HepG2 (cell line): ENCODE results near the gene KDM4B. TPM values are rescaled to one million over a fixed set of nuclear protein-coding genes. Genes with fewer than 3 reads are reported as not detected.

Source experiments
- ATAC-seq: fragments of 200-7000 bp; cut with Tn5 transposase; 3 replicates; pipeline ENCODE4 v1.9.1; 2020; ENCODE audit warnings: mild to moderate bottlenecking, moderate library complexity
- BruUV-seq: library from RNA; stranded (reverse); fragments of 400-500 nt; replicated peaks from 2 replicates; lab custom pipeline; 2021; lab: Mats Ljungman, UMichigan
- CTCF ChIA-PET: fragments of 300-600 bp; formaldehyde crosslinking; extraction: SDS; loops from one replicate; lab custom pipeline; 2021; ENCODE audit warnings: low total read pairs, inconsistent platforms, low intra/inter-chr PET ratio; lab: Yijun Ruan, JAX
- POLR2A ChIA-PET: fragments of 350-600 bp; sonication (Branson Sonifier 250); formaldehyde crosslinking; loops from one replicate; lab custom pipeline; 2020; ENCODE audit warnings: antibody characterized with exemption, inconsistent platforms; lab: Yijun Ruan, JAX
- DNase-seq: peaks from one replicate; pipeline ENCODE4 v3.0.0-alpha.2; 2015; ENCODE audit warnings: low spot score
- FAIRE-seq: peaks from 3 replicates; lab custom pipeline; 2011; peaks lifted over from hg19 to GRCh38; lab: Jason Lieb, UNC
- H2AFZ ChIP-seq: one replicate; pipeline ENCODE4 v1.6.1; 2011; ENCODE audit warnings: low read length, inconsistent platforms
- H3K27ac ChIP-seq: fragments of 300-600 bp; 3 replicates; pipeline ENCODE4 v1.8.0; 2011; ENCODE audit warnings: mixed run types, mild to moderate bottlenecking, mixed read lengths, low read length, inconsistent platforms; ENCODE audit not compliant: insufficient read depth; ENCODE audit errors: extremely low read length
- H3K27me3 ChIP-seq, 2 experiments: fragments of 200-600 bp in 1 of 2; 2 replicates in 1 of 2; 3 replicates in 1 of 2; pipeline versions ENCODE4 v1.6.0 to v1.8.0; 2011; ENCODE audit warnings: low read length in 2 of 2, mild to moderate bottlenecking in 2 of 2, moderate library complexity in 2 of 2, inconsistent platforms in 1 of 2; ENCODE audit not compliant: insufficient read depth in 2 of 2, control insufficient read depth in 1 of 2
- H3K36me3 ChIP-seq, 2 experiments: fragments of 200-600 bp in 1 of 2; replicated peaks in 1 of 2; 2 replicates in 1 of 2; 3 replicates in 1 of 2; pipeline versions ENCODE4 v1.5.1 to v1.8.0; 2011; ENCODE audit warnings: low read length in 2 of 2, inconsistent platforms in 1 of 2; ENCODE audit not compliant: insufficient read depth in 2 of 2, control insufficient read depth in 1 of 2
- H3K4me1 ChIP-seq: 2 replicates; pipeline ENCODE4 v1.5.1; 2012; ENCODE audit warnings: low read length, inconsistent platforms; ENCODE audit not compliant: insufficient read depth
- H3K4me2 ChIP-seq: 2 replicates; pipeline ENCODE4 v1.6.0; 2011; ENCODE audit warnings: low read depth, low read length, inconsistent platforms
- H3K4me3 ChIP-seq, 3 experiments: fragments of 200-600 bp in 1 of 3; sonication (generic), shearing (Covaris generic) in 1 of 3; replicated peaks in 1 of 3; 2 replicates each; pipeline ENCODE4 v1.5.1; 2011 to 2016; ENCODE audit warnings: low read length in 3 of 3, inconsistent platforms in 2 of 3, low read depth in 2 of 3, mild to moderate bottlenecking in 2 of 3, control low read depth in 1 of 3, mixed read lengths in 1 of 3; ENCODE audit not compliant: insufficient read depth in 1 of 3
- H3K79me2 ChIP-seq: one replicate; pipeline ENCODE4 v1.6.1; 2011; ENCODE audit warnings: low read length, inconsistent platforms; ENCODE audit not compliant: insufficient read depth
- H3K9ac ChIP-seq: 2 replicates; pipeline ENCODE4 v1.6.0; 2011; ENCODE audit warnings: mild to moderate bottlenecking, low read depth, low read length, inconsistent platforms; ENCODE audit not compliant: insufficient read depth
- H3K9me3 ChIP-seq: 2 replicates; pipeline ENCODE4 v1.5.1; 2012; ENCODE audit warnings: mild to moderate bottlenecking, low read length
- H4K20me1 ChIP-seq: 2 replicates; pipeline ENCODE4 v1.6.0; 2011; ENCODE audit warnings: inconsistent platforms, mild to moderate bottlenecking, low read length, moderate library complexity; ENCODE audit not compliant: insufficient read depth
- ETV5 ChIP-seq: IDR thresholded peaks from 2 replicates; pipeline ENCODE4 v1.6.1; 2018; ENCODE audit warnings: missing biosample characterization, missing genetic modification reagents, inconsistent platforms, borderline replicate concordance
- MBNL3 ChIP-seq: fragments of 250-450 bp; sonication (Bioruptor Pico); conservative IDR thresholded peaks from 2 replicates; pipeline ENCODE4 v1.8.0; 2022; ENCODE audit warnings: mild to moderate bottlenecking, inconsistent platforms
- RAD21 ChIP-seq: fragments of 450-650 bp; formaldehyde crosslinking; IDR thresholded peaks from 2 replicates; pipeline ENCODE4 v1.5.0; 2020; ENCODE audit warnings: mild to moderate bottlenecking
- TCF12 ChIP-seq, 2 experiments: fragments of 450-650 bp in 1 of 2; sonication (generic) in 1 of 2; formaldehyde crosslinking in 1 of 2; IDR thresholded peaks; 2 replicates each; pipeline versions ENCODE4 v1.6.1 to v1.8.0; 2017 to 2022; ENCODE audit warnings: antibody characterized with exemption in 1 of 2, mild to moderate bottlenecking in 1 of 2, missing genetic modification reagents in 1 of 2, moderate library complexity in 1 of 2
- U2AF1 ChIP-seq: fragments of 200-400 bp; formaldehyde crosslinking; optimal IDR thresholded peaks from 2 replicates; pipeline ENCODE3; 2017; ENCODE audit warnings: mild to moderate bottlenecking, low read depth, low read length
- ZBTB40 ChIP-seq, 2 experiments: fragments of 450-650 bp in 1 of 2; sonication (generic) in 1 of 2; formaldehyde crosslinking in 1 of 2; IDR thresholded peaks; 2 replicates each; pipeline versions ENCODE4 v1.6.1 to v1.8.0; 2016 to 2022; ENCODE audit warnings: antibody characterized with exemption in 1 of 2, mild to moderate bottlenecking in 1 of 2, missing genetic modification reagents in 1 of 2
- ZNF629 ChIP-seq: sonication (generic); formaldehyde crosslinking; conservative IDR thresholded peaks from 2 replicates; pipeline ENCODE4 v1.5.0; 2020; ENCODE audit warnings: missing genetic modification reagents
- WGBS: methylation state at CpG from one replicate; pipeline ENCODE4 v1.1.6; 2017; ENCODE audit warnings: low lambda C conversion rate; 5-methylcytosine and 5-hydroxymethylcytosine counted together
- in situ Hi-C: cut with HindIII; loops from 2 replicates; pipeline ENCODE4 v1.10.0; 2017; ENCODE audit warnings: low pct_unique_long_range_greater_than_20kb; ENCODE audit not compliant: extremely low pct_ligation_motif_present
- intact Hi-C: fragments of 100-400 bp; cut with micrococcal nuclease; formaldehyde crosslinking; loops from one replicate; pipeline ENCODE4 v1.10.0; 2022; ENCODE audit not compliant: unreplicated experiment
- polyA plus RNA-seq, 8 experiments: library from polyadenylated mRNA; depleted of rRNA in 3 of 8; stranded (reverse) in 7 of 8; unstranded in 1 of 8; fragments of >200 nt; fragmentation: Illumina TruSeq in 4 of 8; extraction: Trizol in 4 of 8; gene quantifications; 2 replicates each; pipeline versions ENCODE4 v1.2.1 to v1.2.3, GENCODE V29; 2011 to 2016; ENCODE audit warnings: low read depth in 4 of 8, missing spikeins in 1 of 8, mixed read lengths in 1 of 8; ENCODE audit not compliant: insufficient read depth in 1 of 8
- total RNA-seq, 5 experiments: library from RNA; depleted of rRNA; stranded (reverse); fragments of >200 nt; fragmentation: Illumina TruSeq; extraction: Trizol; gene quantifications; 2 replicates each; pipeline ENCODE4 v1.2.3, GENCODE V29; 2016; ENCODE audit warnings: low read depth in 1 of 5

Gene KDM4B
- total and polyA plus RNA-seq, 2 of the 13 experiments (the other 11 are each of a cell fraction or from before 2014, with no cell fraction given), result 4.9 to 14.6 TPM

DNA sequence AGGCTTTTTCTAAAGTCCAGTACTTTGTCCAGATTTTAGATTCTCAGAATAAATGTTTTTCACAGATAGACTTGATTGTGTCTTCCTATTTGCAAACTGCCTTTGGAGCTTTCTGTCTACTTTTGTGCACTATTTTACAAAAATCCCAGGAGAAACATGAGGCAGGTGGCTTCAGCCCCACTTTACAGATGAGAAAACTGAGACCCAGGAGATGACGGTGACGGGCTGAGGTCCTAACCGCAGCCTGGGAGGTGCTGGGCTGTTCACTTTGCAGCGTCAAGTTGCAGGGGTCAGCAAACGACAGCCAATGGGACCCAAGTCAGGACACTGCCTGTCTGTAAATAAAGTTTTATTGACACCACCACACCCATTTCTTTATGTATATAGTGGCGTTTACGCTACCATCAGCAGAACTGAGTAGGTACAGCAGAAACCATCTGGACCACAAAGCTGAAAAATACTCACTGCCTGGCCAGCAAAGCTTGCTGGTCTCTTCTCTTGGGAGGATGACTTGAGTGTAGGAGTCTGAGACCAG is 6.8 kb upstream of the KDM4B start:
- Histone ChIP-seq H3K36me3 (peaks cover 13 to 25% of the 10 kb centered on the region in 2 experiments; a peak in 4 of 5 replicates), H3K79me2 (no peaks in the 10 kb centered on the region), H4K20me1 (no peaks in the 10 kb centered on the region), H3K4me3 (no peak overlapping the region), H2AFZ (no peak overlapping the region), H3K4me1 (peaks cover 1% of the 10 kb centered on the region; the same call in 1 of the 2 replicates), H3K27me3 (no peaks in the 10 kb centered on the region; a peak in 1 of 5 replicates), H3K9ac (no peak overlapping the region), H3K9me3 (no peaks in the 10 kb centered on the region), H3K27ac (no peak overlapping the region), H3K4me2 (no peak overlapping the region)
- CTCF ChIA-PET, result no interaction called here
- no peak for ATAC-seq
- WGBS, result 94% methylated on average over 4 of the region's 7 CpGs
- no peak for DNase-seq
- intact Hi-C loops (no loop called here), in situ Hi-C loops (no loop called here)
- TF ChIP-seq TCF12 (IDR thresholded peaks at IDR 0.05), result no peak
- no peak for TF ChIP-seq TCF12 (CRISPR knock-in tag; IDR thresholded peaks at IDR 0.05)
- no peak for TF ChIP-seq RAD21 (CRISPR knock-in tag)
- no peak for TF ChIP-seq ETV5 (CRISPR knock-in tag)
- peak; percentile 66 for TF ChIP-seq ZBTB40 (IDR thresholded peaks at IDR 0.05)
- TF ChIP-seq ZBTB40 (CRISPR knock-in tag; IDR thresholded peaks at IDR 0.05), result peak; percentile 99
- no peak for TF ChIP-seq MBNL3 (CRISPR knock-in tag)
- TF ChIP-seq U2AF1, result no peak
- peak; percentile 85 for TF ChIP-seq ZNF629 (CRISPR knock-in tag)
- POLR2A ChIA-PET, result no interaction called here
- BruUV-seq, result no TSS peak
- no peak for FAIRE-seq
